ENCODE data around the gene CDK5R1.

GRCh38 chr17:32440722-32441121 lies 46.1 kb upstream of the CDK5R1 start:
- TF ChIP-seq EZH2phosphoT487 (IDR thresholded peaks at IDR 0.05; ENCODE audit: insufficient read depth, low read depth) = no peak
- TF ChIP-seq EZH2 (IDR thresholded peaks at IDR 0.05; ENCODE audit: insufficient read depth, poor library complexity, severe bottlenecking) = no peak
